ENCODE data around the gene ATG4B. TPM values are rescaled to one million over a fixed set of nuclear protein-coding genes. Genes with fewer than 3 reads are reported as not detected.

Gene ATG4B
- total and polyA plus RNA-seq, 2 of the 8 experiments (the other 6 are each of a cell fraction or from before 2014, with no cell fraction given) = 103 to 155 TPM

DNA sequence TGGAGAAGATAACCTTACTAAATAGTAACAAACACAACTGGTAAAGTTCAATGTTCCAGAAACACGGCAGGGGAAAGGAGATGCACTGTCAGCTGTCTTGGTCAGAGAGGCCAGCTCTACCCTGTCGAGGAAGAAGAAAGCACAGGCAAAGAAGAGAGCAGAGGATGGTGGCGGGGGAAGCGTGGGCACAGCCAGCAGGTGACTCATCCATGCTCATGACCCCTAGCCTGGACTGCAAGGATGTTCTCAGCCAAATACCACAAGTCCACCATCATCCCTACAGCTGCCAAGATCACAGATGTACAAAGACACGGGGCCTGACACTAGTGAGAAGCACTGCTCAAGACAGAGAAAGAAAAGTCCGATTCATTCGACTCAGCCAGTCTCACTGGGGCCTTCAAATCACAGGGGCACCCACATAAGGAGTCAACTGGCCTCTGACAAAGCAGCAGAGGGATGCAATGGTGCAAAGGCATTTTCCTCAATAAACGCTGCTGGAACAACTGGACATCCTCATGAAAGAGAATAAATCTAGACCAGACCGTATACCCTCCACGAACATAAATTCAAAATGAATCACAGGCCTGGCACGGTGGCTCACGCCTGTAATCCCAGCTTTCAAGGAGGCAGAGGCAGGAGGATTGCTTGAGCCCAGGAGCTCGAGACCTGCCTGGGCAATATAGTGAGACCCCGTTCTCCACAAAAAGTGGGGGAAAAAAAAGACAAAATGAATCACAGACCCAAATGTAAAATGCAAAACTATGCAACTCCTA lies 43.5 kb downstream of the ATG4B start:
- Histone ChIP-seq H2AK5ac (ENCODE audit: low read depth, low read length) (no peak overlapping the region), H2BK120ac (replicated peaks; ENCODE audit: low read depth, low read length) (no peak overlapping the region), H3K9me3 (ENCODE audit: insufficient read depth in 2 of 2, low read depth in 1 of 2, low read length in 1 of 2) (no peaks in the 10 kb centered on the region), H4K91ac (replicated peaks; ENCODE audit: insufficient read length, low read length) (no peak overlapping the region), H4K20me1 (replicated peaks in 1 of 2; ENCODE audit: control insufficient read depth in 1 of 2, insufficient read depth in 2 of 2, low read length in 2 of 2) (peaks cover 7 to 19% of the 10 kb centered on the region in 2 experiments), H3K56ac (replicated peaks; ENCODE audit: insufficient read length, low read depth, low read length) (no peak overlapping the region), H3K18ac (ENCODE audit: extremely low read depth, low read length) (no peak overlapping the region), H4K8ac (ENCODE audit: extremely low read depth, insufficient read depth, low read length) (no peak overlapping the region; the same call in 1 of the 2 replicates), H3K27ac (ENCODE audit: low read depth, low read length) (no peak overlapping the region), H3K4ac (replicated peaks; ENCODE audit: insufficient read length, low read depth, low read length) (no peak overlapping the region), H2AFZ (ENCODE audit: low read length) (no peak overlapping the region), H2BK15ac (ENCODE audit: low read length) (no peak overlapping the region), H4K5ac (ENCODE audit: insufficient read length, low read depth, low read length) (no peak overlapping the region), H3K9ac (replicated peaks in 1 of 4; ENCODE audit: extremely low read depth in 1 of 4, low read depth in 3 of 4, low read length in 3 of 4) (no peak overlapping the region), H3K23me2 (ENCODE audit: low read depth, low read length) (no peaks in the 10 kb centered on the region), H3K14ac (ENCODE audit: insufficient read length) (no peak overlapping the region), H3K79me1 (ENCODE audit: low read depth, low read length) (peaks cover 3% of the 10 kb centered on the region; the same call in 1 of the 2 replicates), H2BK12ac (ENCODE audit: low read depth, low read length) (no peak overlapping the region), H3K4me2 (ENCODE audit: insufficient read depth in 1 of 2, low read depth in 2 of 2, low read length in 2 of 2) (no peak overlapping the region), H3K27me3 (replicated peaks in 1 of 4; ENCODE audit: control insufficient read depth in 3 of 4, extremely low read depth in 1 of 4, insufficient read depth in 3 of 4, low read length in 3 of 4) (no peaks in the 10 kb centered on the region), H3K79me2 (ENCODE audit: control insufficient read depth in 1 of 2, insufficient read depth in 2 of 2, low read length in 2 of 2) (peaks cover 0 to 13% of the 10 kb centered on the region in 2 experiments; a peak in 2 of 4 replicates), H3K23ac (ENCODE audit: insufficient read length) (no peak overlapping the region), H2BK20ac (ENCODE audit: low read length) (no peak overlapping the region), H3K36me3 (ENCODE audit: control insufficient read depth in 2 of 4, insufficient read depth in 4 of 4, low read length in 3 of 4) (peaks cover 16 to 60% (median 34%) of the 10 kb centered on the region in 4 experiments; a peak in 7 of 8 replicates), H3K4me3 (ENCODE audit: extremely low read depth in 1 of 4, insufficient read depth in 2 of 4, low read depth in 3 of 4, low read length in 4 of 4) (no peak overlapping the region), H2BK5ac (ENCODE audit: low read depth, low read length) (no peak overlapping the region), H3K4me1 (replicated peaks in 1 of 4; ENCODE audit: control insufficient read depth in 3 of 4, insufficient read depth in 4 of 4, low read length in 3 of 4) (peaks cover 0 to 3% (median 0%) of the 10 kb centered on the region in 4 experiments; a peak in 1 of 7 replicates)
- ChIA-PET POLR2A (ENCODE audit: partially characterized antibody) (interaction anchor here (0.7 to 20.2 kb wide), 6 partner anchors 7 to 663 kb away, joined by 3 to 265 read pairs (median 3); partner anchors contain the start of gene ING5), CTCF (ENCODE audit: partially characterized antibody) (interaction anchor here (0.8 to 1.2 kb wide), 3 partner anchors 22 to 829 kb away, joined by 3 to 4 read pairs (median 3); no protein-coding TSS in a partner anchor)
- no peak for DNase-seq (ENCODE audit: low read depth in 1 of 2, low spot score in 2 of 2)
- TF ChIP-seq CTBP2 (IDR thresholded peaks at IDR 0.05; ENCODE audit: borderline replicate concordance, insufficient read depth, insufficient read length, low read length) (no peak), POLR2AphosphoS5 (IDR thresholded peaks at IDR 0.05; ENCODE audit: low read depth, low read length) (no peak)
- 94% methylated on average over 14 of the region's 14 CpGs; no CpG with 5 or more reads in 1 of the 2 experiments for WGBS, 2 experiments (ENCODE audit: extremely low coverage in 1 of 2, insufficient coverage in 1 of 2, insufficient read length in 1 of 2, insufficient replicate concordance in 2 of 2, low coverage in 1 of 2, low lambda C conversion rate in 2 of 2, missing lambda C conversion rate in 1 of 2)
- FAIRE-seq = no peak

Measured in H1 (cell line).